D721Med (cell line): ENCODE results near the gene AIG1.
"Not testable (repeated sequence)": the region's sequence is repeated elsewhere in the genome, so short reads cannot be mapped to it uniquely, and the experiment has no call there.

ENCODE experiments used
- DNase-seq: peaks from one replicate; pipeline ENCODE4 v3.0.0; 2011; ENCODE audit warnings: low spot score; ENCODE audit not compliant: insufficient read length
- FAIRE-seq: peaks from 2 replicates; lab custom pipeline; 2011; peaks lifted over from hg19 to GRCh38; lab: Jason Lieb, UNC
- TF ChIP-seq, protein P1 (sequence below): IDR thresholded peaks from 2 replicates; pipeline ENCODE4 v1.5.1; 2012; ENCODE audit warnings: mild to moderate bottlenecking, control low read depth; ENCODE audit not compliant: insufficient read depth; ENCODE audit errors: missing control alignments

The AIG1 gene

DNA sequence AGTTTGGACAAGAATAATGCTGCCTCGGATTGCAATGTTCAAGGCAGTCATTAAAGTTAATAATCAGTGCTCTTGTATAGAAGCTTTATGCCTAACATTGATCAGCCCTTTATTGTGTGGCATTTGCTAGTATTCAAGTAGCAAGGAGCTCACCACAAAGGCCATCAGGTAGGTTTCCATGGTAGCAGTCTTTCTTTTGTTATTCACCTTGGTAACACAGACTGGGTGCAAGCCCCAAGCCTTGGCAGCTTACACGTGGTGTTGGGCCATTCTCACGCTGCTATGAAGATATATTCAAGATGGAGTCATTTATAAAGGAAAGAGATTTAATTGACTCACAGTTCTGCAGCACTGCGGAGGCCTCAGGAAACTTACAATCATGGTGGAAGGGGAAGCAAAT, 240.5 kb downstream of the AIG1 start:
- no peak for FAIRE-seq

DNA sequence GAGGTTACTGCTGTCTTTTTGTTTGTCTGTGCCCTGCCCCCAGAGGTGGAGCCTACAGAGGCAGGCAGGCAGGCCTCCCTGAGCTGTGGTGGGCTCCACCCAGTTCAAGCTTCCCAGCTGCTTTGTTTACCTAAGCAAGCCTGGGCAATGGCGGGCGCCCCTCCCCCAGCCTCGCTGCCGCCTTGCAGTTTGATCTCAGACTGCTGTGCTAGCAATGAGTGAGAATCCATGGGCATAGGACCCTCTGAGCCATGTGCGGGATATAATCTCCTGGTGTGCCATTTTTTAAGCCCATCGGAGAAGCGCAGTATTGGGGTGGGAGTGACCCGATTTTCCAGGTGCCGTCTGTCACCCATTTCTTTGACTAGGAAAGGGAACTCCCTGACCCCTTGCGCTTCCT, 247.1 kb downstream of the AIG1 start:
- FAIRE-seq, DNase-seq: not testable (repeated sequence)

More for the DNA sequence above, 240.5 kb downstream of the AIG1 start:
- no peak for DNase-seq
- TF ChIP-seq, protein P1, sequence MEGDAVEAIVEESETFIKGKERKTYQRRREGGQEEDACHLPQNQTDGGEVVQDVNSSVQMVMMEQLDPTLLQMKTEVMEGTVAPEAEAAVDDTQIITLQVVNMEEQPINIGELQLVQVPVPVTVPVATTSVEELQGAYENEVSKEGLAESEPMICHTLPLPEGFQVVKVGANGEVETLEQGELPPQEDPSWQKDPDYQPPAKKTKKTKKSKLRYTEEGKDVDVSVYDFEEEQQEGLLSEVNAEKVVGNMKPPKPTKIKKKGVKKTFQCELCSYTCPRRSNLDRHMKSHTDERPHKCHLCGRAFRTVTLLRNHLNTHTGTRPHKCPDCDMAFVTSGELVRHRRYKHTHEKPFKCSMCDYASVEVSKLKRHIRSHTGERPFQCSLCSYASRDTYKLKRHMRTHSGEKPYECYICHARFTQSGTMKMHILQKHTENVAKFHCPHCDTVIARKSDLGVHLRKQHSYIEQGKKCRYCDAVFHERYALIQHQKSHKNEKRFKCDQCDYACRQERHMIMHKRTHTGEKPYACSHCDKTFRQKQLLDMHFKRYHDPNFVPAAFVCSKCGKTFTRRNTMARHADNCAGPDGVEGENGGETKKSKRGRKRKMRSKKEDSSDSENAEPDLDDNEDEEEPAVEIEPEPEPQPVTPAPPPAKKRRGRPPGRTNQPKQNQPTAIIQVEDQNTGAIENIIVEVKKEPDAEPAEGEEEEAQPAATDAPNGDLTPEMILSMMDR: no peak

DNA sequence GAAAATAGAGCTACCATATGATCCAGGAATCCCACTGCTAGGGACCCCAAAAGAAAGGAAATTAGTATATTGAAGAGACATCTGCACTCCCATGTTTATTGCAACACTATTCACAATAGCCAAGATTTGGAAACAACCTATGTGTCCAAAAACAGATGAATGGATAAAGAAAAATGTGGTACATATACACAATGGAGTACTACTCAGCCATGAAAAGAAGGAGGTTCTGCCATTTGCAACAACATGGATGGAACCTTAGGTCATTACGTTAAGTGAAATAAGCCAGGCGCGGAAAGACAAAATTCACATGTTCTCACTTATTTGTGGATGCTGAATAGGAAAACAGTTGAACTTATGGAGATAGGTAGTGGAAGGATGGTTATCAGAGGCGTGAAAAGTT, 252.5 kb downstream of the AIG1 start:
- no peak for FAIRE-seq
- no peak for DNase-seq
- TF ChIP-seq, protein P1: no peak

DNA sequence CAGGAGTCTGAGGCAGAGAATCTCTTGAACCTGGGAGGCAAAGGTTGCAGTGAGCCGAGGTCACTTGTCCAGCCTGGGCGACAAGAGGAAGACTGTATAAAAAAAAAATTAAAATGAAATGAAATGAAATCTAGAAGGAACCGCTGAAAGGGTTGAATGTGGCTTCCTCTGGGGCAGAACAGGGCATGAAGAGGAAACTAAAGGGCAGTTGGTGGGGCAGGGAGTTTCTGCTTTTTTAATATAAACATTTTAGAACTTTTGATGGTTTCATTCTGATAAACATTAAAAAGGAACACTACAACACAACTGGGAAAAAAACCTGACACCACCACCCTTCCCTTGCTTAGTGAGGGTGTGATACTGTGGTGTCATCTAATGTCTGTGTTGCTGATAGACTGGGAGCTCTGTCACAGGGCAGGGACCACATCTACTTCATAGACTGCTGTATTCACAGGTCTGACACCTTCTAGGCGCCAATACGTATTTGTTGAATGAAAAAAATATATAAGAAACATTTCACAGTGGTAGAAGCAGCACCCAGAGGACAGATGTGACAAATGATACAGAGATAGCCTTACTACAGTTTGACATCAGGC, 260.9 kb downstream of the AIG1 start:
- TF ChIP-seq, protein P1: no peak
- DNase-seq (no peak), FAIRE-seq (no peak)

DNA sequence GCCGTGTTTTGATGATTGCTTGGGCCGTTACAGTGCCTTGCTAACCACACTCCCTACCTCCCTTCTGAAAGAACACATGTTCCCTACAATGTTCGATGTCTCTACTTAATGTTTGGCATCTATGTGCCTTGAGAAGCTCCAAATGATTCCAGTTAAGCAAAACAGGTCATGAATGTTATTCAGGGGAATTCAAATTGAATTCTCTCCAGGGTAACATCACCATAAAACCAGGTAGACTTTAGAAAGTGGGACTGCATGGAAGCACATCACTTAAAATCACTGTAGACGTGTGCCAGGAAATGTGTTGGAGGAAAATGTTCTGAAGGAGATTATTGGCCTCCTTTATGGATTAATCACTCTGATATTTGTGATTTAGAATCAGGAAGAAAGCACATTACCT, 261.7 kb downstream of the AIG1 start:
- no peak for DNase-seq
- FAIRE-seq: no peak
- TF ChIP-seq, protein P1: no peak

DNA sequence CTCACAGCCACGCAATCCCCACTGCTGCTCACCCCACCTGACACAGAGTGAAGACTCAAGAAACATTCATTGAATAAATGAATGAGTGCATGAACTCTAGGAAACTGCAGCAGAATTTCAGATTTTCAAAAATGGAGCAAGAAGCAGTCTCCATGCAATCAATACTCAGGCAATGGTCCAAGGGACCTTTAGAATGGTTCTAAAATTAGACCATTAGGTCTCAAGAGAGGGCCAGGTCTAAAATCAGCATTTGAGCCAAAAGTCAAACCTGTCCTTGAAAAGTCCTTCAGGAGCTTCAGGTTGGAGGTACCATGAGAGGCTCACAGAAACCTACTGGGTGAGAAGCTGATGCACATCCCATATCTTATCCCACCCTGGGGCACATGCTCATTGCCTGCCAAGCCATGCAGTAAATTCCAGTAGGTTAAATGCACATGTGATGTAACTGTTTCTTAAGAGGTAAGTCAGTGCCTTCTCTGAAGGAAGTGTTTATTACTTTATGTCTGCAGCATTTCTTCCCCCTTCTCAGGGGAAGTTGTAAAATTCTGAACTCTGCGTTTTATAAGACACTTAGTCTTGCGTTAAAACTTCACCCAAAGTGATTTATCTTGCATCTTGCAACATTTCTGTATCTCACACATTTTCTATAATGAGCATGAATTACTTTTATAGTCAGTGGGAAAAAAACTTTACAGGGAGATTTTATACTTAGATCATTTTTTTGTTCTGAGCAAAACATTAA, 263.2 kb downstream of the AIG1 start:
- FAIRE-seq (no peak), DNase-seq (no peak)
- TF ChIP-seq, protein P1: no peak

DNA sequence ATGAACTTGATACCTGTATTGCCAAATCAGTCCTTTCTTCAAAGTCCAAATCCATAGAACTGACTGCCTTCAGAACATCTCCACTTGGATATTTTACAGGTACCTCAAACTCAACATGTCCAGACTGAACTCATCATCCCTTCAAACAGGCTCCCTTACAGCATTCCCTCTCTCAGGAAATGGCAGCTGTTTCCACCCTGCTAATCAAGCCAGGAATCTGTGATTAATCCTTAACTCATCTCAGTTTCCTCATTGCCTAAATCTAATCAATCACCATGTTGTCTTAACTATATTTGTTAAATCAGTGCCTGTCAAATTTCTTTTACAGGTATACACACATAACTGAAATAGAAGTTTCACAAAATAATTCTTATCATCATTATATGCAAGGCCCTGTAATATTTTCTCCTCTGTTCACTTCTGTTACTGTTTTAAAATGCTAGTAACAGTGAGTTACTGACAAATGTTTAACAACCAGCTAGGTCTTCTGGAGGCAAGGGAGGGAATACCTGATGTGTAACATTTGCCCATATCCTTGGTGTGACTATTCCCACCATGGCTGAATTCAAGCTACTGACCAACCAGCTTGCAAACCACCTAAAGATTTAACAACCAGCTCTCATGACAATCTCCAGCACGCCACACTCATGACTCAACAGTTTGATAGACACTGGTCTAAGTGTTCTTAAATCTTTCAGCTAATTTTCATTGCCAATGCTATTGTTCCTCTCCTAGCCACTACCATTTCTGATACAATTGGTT, 264.9 kb downstream of the AIG1 start:
- FAIRE-seq (no peak), DNase-seq (no peak)
- TF ChIP-seq, protein P1: no peak
